ENCODE measurements around the gene MPO.

DNA sequence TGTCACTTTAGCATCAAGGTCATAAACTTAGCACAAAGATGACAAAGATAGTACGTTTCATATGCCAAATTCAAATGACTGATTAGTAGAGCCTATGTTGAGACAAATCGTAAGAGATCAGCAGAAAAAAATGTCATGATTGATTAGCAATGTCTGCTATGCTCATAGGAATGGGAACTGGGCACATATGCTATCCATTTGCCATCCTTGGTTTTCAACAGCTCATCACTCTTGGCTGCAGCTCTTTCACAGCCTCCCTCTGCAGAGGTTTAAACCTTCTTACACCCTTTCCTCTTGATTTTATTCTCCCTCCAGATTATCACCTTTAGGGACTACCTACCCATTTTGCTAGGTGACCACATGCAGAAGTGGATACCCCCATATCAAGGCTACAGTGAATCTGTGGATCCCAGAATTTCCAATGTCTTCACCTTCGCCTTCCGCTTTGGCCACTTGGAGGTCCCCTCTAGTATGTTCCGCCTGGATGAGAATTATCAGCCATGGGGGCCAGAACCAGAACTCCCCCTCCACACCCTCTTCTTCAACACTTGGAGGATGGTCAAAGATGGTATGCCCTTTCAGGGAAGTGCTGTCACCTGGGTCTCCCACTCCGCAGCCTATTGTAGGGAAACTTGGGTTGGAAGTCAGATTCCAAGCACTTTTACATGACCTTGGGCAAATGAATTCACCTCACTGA is 16.2 kb downstream of the MPO start:
- TF ChIP-seq CTCF (IDR thresholded peaks at IDR 0.05) (no peak), POLR2A (IDR thresholded peaks at IDR 0.05) (no peak)
